GM12878 (cell line): ENCODE results near the gene B3GNT8. TPM values are rescaled to one million over a fixed set of nuclear protein-coding genes. Genes with fewer than 3 reads are reported as not detected.

Source experiments
- ATAC-seq: fragments of 200-7000 bp; cut with Tn5 transposase; 3 replicates; pipeline ENCODE4 v1.9.1; 2020; ENCODE audit warnings: mild to moderate bottlenecking, moderate library complexity
- BruUV-seq: library from RNA; stranded (reverse); fragments of 400-500 nt; replicated peaks from 2 replicates; lab custom pipeline; 2021; lab: Mats Ljungman, UMichigan
- CTCF ChIA-PET: fragments of 300-600 bp; sonication (Branson Sonifier 250); formaldehyde crosslinking; extraction: SDS; loops from one replicate; lab custom pipeline; 2021; ENCODE audit warnings: inconsistent platforms; lab: Yijun Ruan, JAX
- POLR2A ChIA-PET: fragments of 350-600 bp; formaldehyde crosslinking; extraction: SDS; loops from one replicate; lab custom pipeline; 2021; ENCODE audit warnings: inconsistent platforms; lab: Charles Lee
- RAD21 ChIA-PET: fragments of 300-600 bp; sonication (Branson Sonifier 250); formaldehyde crosslinking; loops from one replicate; lab custom pipeline; 2023; ENCODE audit warnings: antibody characterized with exemption; ENCODE audit not compliant: unreplicated experiment; lab: Charles Lee
- SMC1A ChIA-PET: fragments of 300-600 bp; sonication (Branson Sonifier 250); formaldehyde crosslinking; loops from one replicate; lab custom pipeline; 2023; ENCODE audit not compliant: unreplicated experiment, uncharacterized antibody; lab: Charles Lee
- DNase-seq: peaks from one replicate; pipeline ENCODE4 v3.0.0-alpha.2; 2011; ENCODE audit warnings: low read depth, low spot score
- FAIRE-seq: peaks from 3 replicates; lab custom pipeline; 2011; peaks lifted over from hg19 to GRCh38; lab: Jason Lieb, UNC
- H2AFZ ChIP-seq: 2 replicates; pipeline ENCODE4 v1.6.0; 2011; ENCODE audit warnings: low read depth, low read length, control low read depth; ENCODE audit not compliant: control insufficient read depth
- H3K27ac ChIP-seq: 2 replicates; pipeline ENCODE4 v1.5.1; 2011; ENCODE audit warnings: control low read depth; ENCODE audit not compliant: control insufficient read depth, insufficient read depth
- H3K27me3 ChIP-seq, 2 experiments: replicated peaks in 1 of 2; 2 replicates each; pipeline versions ENCODE4 v1.6.0 to v1.6.1; 2011; ENCODE audit warnings: low read length in 1 of 2; ENCODE audit not compliant: control insufficient read depth in 2 of 2, insufficient read depth in 2 of 2
- H3K36me3 ChIP-seq, 2 experiments: 2 replicates each; pipeline ENCODE4 v1.5.1; 2011; ENCODE audit warnings: low read length in 1 of 2; ENCODE audit not compliant: control insufficient read depth in 2 of 2, insufficient read depth in 2 of 2
- H3K4me1 ChIP-seq: 2 replicates; pipeline ENCODE4 v1.6.1; 2011; ENCODE audit warnings: mild to moderate bottlenecking, low read length, moderate library complexity, mixed read lengths; ENCODE audit not compliant: control insufficient read depth, insufficient read depth
- H3K4me2 ChIP-seq: 2 replicates; pipeline ENCODE4 v1.6.0; 2011; ENCODE audit warnings: control low read depth; ENCODE audit not compliant: control insufficient read depth, insufficient read depth
- H3K4me3 ChIP-seq: fragments of 200-600 bp; sonication (generic); 2 replicates; pipeline ENCODE4 v1.5.1; 2016
- H3K79me2 ChIP-seq: 2 replicates; pipeline ENCODE4 v1.6.0; 2011; ENCODE audit warnings: low read length; ENCODE audit not compliant: control insufficient read depth, insufficient read depth
- H3K9ac ChIP-seq: 2 replicates; pipeline ENCODE4 v1.8.0; 2011; ENCODE audit warnings: low read length, control low read depth, mixed read lengths; ENCODE audit not compliant: control insufficient read depth, insufficient read depth
- H3K9me3 ChIP-seq: replicated peaks from 3 replicates; pipeline ENCODE4 v1.5.1; 2011; ENCODE audit warnings: mild to moderate bottlenecking, low read length; ENCODE audit not compliant: control insufficient read depth, insufficient read depth
- H4K20me1 ChIP-seq: 2 replicates; pipeline ENCODE4 v1.6.0; 2011; ENCODE audit not compliant: control insufficient read depth, insufficient read depth
- EGR1 ChIP-seq, 2 experiments: IDR thresholded peaks; 1 replicate in 1 of 2; 2 replicates in 1 of 2; pipeline ENCODE4 v1.6.1; 2011 to 2012; ENCODE audit warnings: low read depth in 2 of 2, low read length in 2 of 2, borderline replicate concordance in 1 of 2, mild to moderate bottlenecking in 1 of 2, moderate library complexity in 1 of 2
- WGBS: methylation state at CpG from one replicate; pipeline ENCODE4 v1.1.6; 2016; ENCODE audit warnings: low lambda C conversion rate; ENCODE audit not compliant: insufficient replicate concordance, insufficient coverage; ENCODE audit errors: missing lambda C conversion rate; 5-methylcytosine and 5-hydroxymethylcytosine counted together
- in situ Hi-C: fragments of 300-500 bp; cut with MboI; formaldehyde crosslinking; loops from 9 replicates; pipeline ENCODE4 v1.14.3; 2018; ENCODE audit warnings: mixed read lengths
- intact Hi-C: fragments of 100-400 bp; cut with micrococcal nuclease; formaldehyde crosslinking; loops from one replicate; pipeline ENCODE4 v1.14.2; 2022; ENCODE audit not compliant: unreplicated experiment
- polyA plus RNA-seq, 11 experiments: library from polyadenylated mRNA; depleted of rRNA in 4 of 11; unstranded in 6 of 11; stranded (reverse) in 5 of 11; fragments of >200 nt; fragmentation: Nextera tagmentation in 4 of 11; fragmentation: Illumina TruSeq in 1 of 11; extraction: Ambion mirVana in 4 of 11; extraction: Trizol in 1 of 11; gene quantifications; 1 replicate in 1 of 11; 2 replicates in 10 of 11; pipeline versions ENCODE4 v1.2.1 to v1.2.3, GENCODE V29; 2011 to 2016; ENCODE audit warnings: inconsistent platforms in 2 of 11, missing spikeins in 2 of 11, low read depth in 1 of 11
- small RNA-seq: library from RNA; depleted of rRNA; stranded (forward); fragments of <200 nt; gene quantifications from one replicate; pipeline ENCODE3, GENCODE V24; 2014
- total RNA-seq, 4 experiments: library from RNA; depleted of rRNA in 3 of 4; stranded (reverse); fragments of >200 nt in 3 of 4; fragmentation: Illumina TruSeq in 1 of 4; extraction: Trizol in 1 of 4; gene quantifications; 2 replicates each; pipeline versions ENCODE4 v1.2.1 to v1.2.3, GENCODE V29; 2013 to 2021
- TF ChIP-seq, protein P1 (sequence below): fragments of 150-350 bp; IDR thresholded peaks from 2 replicates; pipeline ENCODE4 v1.6.1; 2016; ENCODE audit warnings: low read depth, low read length

B3GNT8 gene
- total and polyA plus RNA-seq, 10 of the 15 experiments (the other 5 are each of a cell fraction or from before 2014, with no cell fraction given) = 0.06 to 1.2 (median 0.31) TPM; not detected in 4

DNA sequence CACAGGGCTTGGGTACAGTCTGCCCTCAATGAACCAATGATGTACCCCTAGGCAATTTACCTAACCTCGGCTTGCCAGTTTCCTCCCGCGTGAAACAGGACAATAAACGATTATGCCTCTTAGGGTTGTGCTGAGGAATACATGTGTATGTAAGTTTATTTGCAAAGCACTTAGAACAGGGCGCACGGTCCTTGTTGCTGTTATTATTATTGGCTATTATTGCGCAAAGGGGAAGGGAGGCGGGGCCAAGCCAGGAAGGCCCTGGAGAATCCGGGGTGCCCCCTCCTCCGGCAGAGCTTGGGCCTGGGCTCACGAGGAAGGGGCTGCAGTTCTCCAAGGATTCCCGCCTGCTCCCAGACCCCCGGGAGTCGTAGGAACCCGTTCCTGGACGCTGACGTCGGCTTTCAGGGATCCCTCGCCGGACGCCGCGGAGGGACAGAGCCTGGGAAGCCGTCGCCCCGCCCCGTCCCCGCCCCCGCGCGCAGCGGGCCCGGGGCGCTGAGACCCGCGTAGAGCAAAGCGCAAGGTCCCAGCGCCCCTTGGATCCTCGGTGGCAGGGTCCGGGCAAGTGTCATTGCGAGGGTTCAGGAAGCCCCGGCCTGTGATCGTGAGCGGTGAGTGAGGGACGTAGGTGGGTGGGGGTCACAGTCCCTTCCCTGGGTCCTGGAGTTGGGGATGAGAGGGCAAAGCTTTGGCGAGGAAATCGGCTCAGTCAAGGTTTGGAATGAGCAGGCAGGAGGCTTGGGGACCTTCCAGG, 50.8 kb downstream of the B3GNT8 start, which contains the start of gene TMEM91:
TMEM91 (plus strand) TSS at position 293 of the 757 bp plus-strand sequence. CDS start 1,777 bp downstream, outside the sequence.
- Histone ChIP-seq H3K9ac (peak within 1 kb of the TSS; percentile 41; the same call in 1 of the 2 replicates), H3K4me3 (peak within 1 kb of the TSS; percentile 6; the same call in 1 of the 2 replicates), H2AFZ (peak within 1 kb of the TSS; percentile 52), H3K9me3 (no peaks in the 10 kb centered on the region), H3K27ac (no peak within 1 kb of the TSS)
- in situ Hi-C loops = no loop called here
- ChIA-PET POLR2A (interaction anchor here (1.3 kb wide), 1 partner anchor 9 kb away, joined by 11 read pairs; no protein-coding TSS in a partner anchor), CTCF (interaction anchor here (1.6 kb wide), 1 partner anchor 9 kb away, joined by 7 read pairs; no protein-coding TSS in a partner anchor)
- BruUV-seq = no TSS peak
- no peak for ATAC-seq
- TF ChIP-seq EGR1 (IDR thresholded peaks at IDR 0.05; ENCODE audit: borderline replicate concordance in 1 of 2, low read depth in 2 of 2, low read length in 2 of 2) = 0 out of 3 replicates have a peak, but pooled peaks of 1 of the 2 experiments have one; percentile 56
- TF ChIP-seq, protein P1, sequence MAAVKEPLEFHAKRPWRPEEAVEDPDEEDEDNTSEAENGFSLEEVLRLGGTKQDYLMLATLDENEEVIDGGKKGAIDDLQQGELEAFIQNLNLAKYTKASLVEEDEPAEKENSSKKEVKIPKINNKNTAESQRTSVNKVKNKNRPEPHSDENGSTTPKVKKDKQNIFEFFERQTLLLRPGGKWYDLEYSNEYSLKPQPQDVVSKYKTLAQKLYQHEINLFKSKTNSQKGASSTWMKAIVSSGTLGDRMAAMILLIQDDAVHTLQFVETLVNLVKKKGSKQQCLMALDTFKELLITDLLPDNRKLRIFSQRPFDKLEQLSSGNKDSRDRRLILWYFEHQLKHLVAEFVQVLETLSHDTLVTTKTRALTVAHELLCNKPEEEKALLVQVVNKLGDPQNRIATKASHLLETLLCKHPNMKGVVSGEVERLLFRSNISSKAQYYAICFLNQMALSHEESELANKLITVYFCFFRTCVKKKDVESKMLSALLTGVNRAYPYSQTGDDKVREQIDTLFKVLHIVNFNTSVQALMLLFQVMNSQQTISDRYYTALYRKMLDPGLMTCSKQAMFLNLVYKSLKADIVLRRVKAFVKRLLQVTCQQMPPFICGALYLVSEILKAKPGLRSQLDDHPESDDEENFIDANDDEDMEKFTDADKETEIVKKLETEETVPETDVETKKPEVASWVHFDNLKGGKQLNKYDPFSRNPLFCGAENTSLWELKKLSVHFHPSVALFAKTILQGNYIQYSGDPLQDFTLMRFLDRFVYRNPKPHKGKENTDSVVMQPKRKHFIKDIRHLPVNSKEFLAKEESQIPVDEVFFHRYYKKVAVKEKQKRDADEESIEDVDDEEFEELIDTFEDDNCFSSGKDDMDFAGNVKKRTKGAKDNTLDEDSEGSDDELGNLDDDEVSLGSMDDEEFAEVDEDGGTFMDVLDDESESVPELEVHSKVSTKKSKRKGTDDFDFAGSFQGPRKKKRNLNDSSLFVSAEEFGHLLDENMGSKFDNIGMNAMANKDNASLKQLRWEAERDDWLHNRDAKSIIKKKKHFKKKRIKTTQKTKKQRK = no peak
- TF ChIP-seq, all 136 proteins: peak for 1
- intact Hi-C loops = no loop called here
- Histone ChIP-seq H3K27me3 (no peaks in the 10 kb centered on the region), H3K4me1 (peaks cover 21% of the 10 kb centered on the region), H4K20me1 (no peaks in the 10 kb centered on the region), H3K36me3 (no peaks in the 10 kb centered on the region; a peak in 2 of 4 replicates), H3K4me2 (peak within 1 kb of the TSS; percentile 73), H3K79me2 (no peaks in the 10 kb centered on the region)
- FAIRE-seq = no peak
- ChIA-PET SMC1A (interaction anchor here (4.8 kb wide), 1 partner anchor 12 kb away, joined by 24 read pairs; the partner anchor contains the start of gene B9D2), RAD21 (no interaction called here)
- 72% methylated on average over 35 of the region's 47 CpGs for WGBS
- DNase-seq = no peak

Small RNA genes lying within 50 kb of the gene (small RNA-seq; reads per million reads assigned to genes)
- not detected for gene RF00017

Other genes starting within 250 kb of the B3GNT8 start
Only the 7 nearest of the 13 such genes appear.
- gene TGFB1, start 73.5 kb downstream of the B3GNT8 start, total RNA-seq (2014; rRNA removed) = 10.4 and 14.5 TPM in 2 replicates
- gene TGFB1, start 73.5 kb downstream of the B3GNT8 start, total RNA-seq (2014; rRNA removed; fragmentation: Illumina TruSeq; extraction: Trizol) = 14.2 and 14.4 TPM in 2 replicates
- gene TGFB1, start 73.5 kb downstream of the B3GNT8 start, total RNA-seq (2021) = 117 and 120 TPM in 2 replicates
- 3.6 and 5.9 TPM in 2 replicates for gene TGFB1, start 73.5 kb downstream of the B3GNT8 start, polyA plus RNA-seq (2011; rRNA removed)
- 10.0 and 24.3 TPM in 2 replicates for gene TGFB1, start 73.5 kb downstream of the B3GNT8 start, polyA plus RNA-seq (2014; fragmentation: Illumina TruSeq; extraction: Trizol)
- under 1 TPM; 0.23 to 0.37 TPM for gene TGFB1, start 73.5 kb downstream of the B3GNT8 start, polyA plus RNA-seq (2014; fragmentation: Nextera tagmentation; extraction: Ambion mirVana)
- gene TGFB1, start 73.5 kb downstream of the B3GNT8 start, polyA plus RNA-seq (2014; rRNA removed) = 33.3 and 48.2 TPM in 2 replicates
- 1 to 10 TPM; 7.1 to 7.5 TPM for gene TGFB1, start 73.5 kb downstream of the B3GNT8 start, polyA plus RNA-seq (2016; fragmentation: Nextera tagmentation; extraction: Ambion mirVana)
- 4.6 and 6.0 TPM in 2 replicates for gene B9D2, start 63.2 kb downstream of the B3GNT8 start, total RNA-seq (2014; rRNA removed)
- gene B9D2, start 63.2 kb downstream of the B3GNT8 start, total RNA-seq (2014; rRNA removed; fragmentation: Illumina TruSeq; extraction: Trizol) = 2.3 and 3.3 TPM in 2 replicates
- gene B9D2, start 63.2 kb downstream of the B3GNT8 start, total RNA-seq (2021) = 5.0 and 5.5 TPM in 2 replicates
- 3.7 and 8.3 TPM in 2 replicates for gene B9D2, start 63.2 kb downstream of the B3GNT8 start, polyA plus RNA-seq (2011; rRNA removed)
- gene B9D2, start 63.2 kb downstream of the B3GNT8 start, polyA plus RNA-seq (2014; fragmentation: Illumina TruSeq; extraction: Trizol) = 0.25 and 2.4 TPM in 2 replicates
- 1 to 10 TPM; 2.5 to 5.0 TPM for gene B9D2, start 63.2 kb downstream of the B3GNT8 start, polyA plus RNA-seq (2014; fragmentation: Nextera tagmentation; extraction: Ambion mirVana)
- 5.5 and 6.3 TPM in 2 replicates for gene B9D2, start 63.2 kb downstream of the B3GNT8 start, polyA plus RNA-seq (2014; rRNA removed)
- gene B9D2, start 63.2 kb downstream of the B3GNT8 start, polyA plus RNA-seq (2016; fragmentation: Nextera tagmentation; extraction: Ambion mirVana) = 10 to 100 TPM; 10.8 to 12.4 TPM
- gene TMEM91, start 50.8 kb downstream of the B3GNT8 start, total RNA-seq (2014; rRNA removed) = 3.2 and 4.4 TPM in 2 replicates
- 2.1 and 3.0 TPM in 2 replicates for gene TMEM91, start 50.8 kb downstream of the B3GNT8 start, total RNA-seq (2014; rRNA removed; fragmentation: Illumina TruSeq; extraction: Trizol)
- 1.8 and 3.1 TPM in 2 replicates for gene TMEM91, start 50.8 kb downstream of the B3GNT8 start, total RNA-seq (2021)
- 1.6 and 2.9 TPM in 2 replicates for gene TMEM91, start 50.8 kb downstream of the B3GNT8 start, polyA plus RNA-seq (2011; rRNA removed)
- 1.6 and 2.5 TPM in 2 replicates for gene TMEM91, start 50.8 kb downstream of the B3GNT8 start, polyA plus RNA-seq (2014; fragmentation: Illumina TruSeq; extraction: Trizol)
- 1 to 10 TPM; 1.6 to 2.1 TPM for gene TMEM91, start 50.8 kb downstream of the B3GNT8 start, polyA plus RNA-seq (2014; fragmentation: Nextera tagmentation; extraction: Ambion mirVana)
- gene TMEM91, start 50.8 kb downstream of the B3GNT8 start, polyA plus RNA-seq (2014; rRNA removed) = 5.2 and 5.5 TPM in 2 replicates
- 1 to 10 TPM; 1.5 to 1.9 TPM for gene TMEM91, start 50.8 kb downstream of the B3GNT8 start, polyA plus RNA-seq (2016; fragmentation: Nextera tagmentation; extraction: Ambion mirVana)
- 38.8 and 44.3 TPM in 2 replicates for gene EXOSC5, start 30.0 kb downstream of the B3GNT8 start, total RNA-seq (2014; rRNA removed)
- gene EXOSC5, start 30.0 kb downstream of the B3GNT8 start, total RNA-seq (2014; rRNA removed; fragmentation: Illumina TruSeq; extraction: Trizol) = 28.1 and 30.7 TPM in 2 replicates
- 57.8 and 62.7 TPM in 2 replicates for gene EXOSC5, start 30.0 kb downstream of the B3GNT8 start, total RNA-seq (2021)
- gene EXOSC5, start 30.0 kb downstream of the B3GNT8 start, polyA plus RNA-seq (2011; rRNA removed) = 26.0 and 61.0 TPM in 2 replicates
- gene EXOSC5, start 30.0 kb downstream of the B3GNT8 start, polyA plus RNA-seq (2014; fragmentation: Illumina TruSeq; extraction: Trizol) = 2.5 and 15.8 TPM in 2 replicates
- 10 to 100 TPM; 20.6 to 25.3 TPM for gene EXOSC5, start 30.0 kb downstream of the B3GNT8 start, polyA plus RNA-seq (2014; fragmentation: Nextera tagmentation; extraction: Ambion mirVana)
- gene EXOSC5, start 30.0 kb downstream of the B3GNT8 start, polyA plus RNA-seq (2014; rRNA removed) = 74.2 and 88.9 TPM in 2 replicates
- 100 to 1,000 TPM; 116 to 123 TPM for gene EXOSC5, start 30.0 kb downstream of the B3GNT8 start, polyA plus RNA-seq (2016; fragmentation: Nextera tagmentation; extraction: Ambion mirVana)
- gene BCKDHA, start 29.6 kb downstream of the B3GNT8 start, total RNA-seq (2014; rRNA removed) = 90.9 and 107 TPM in 2 replicates
- gene BCKDHA, start 29.6 kb downstream of the B3GNT8 start, total RNA-seq (2014; rRNA removed; fragmentation: Illumina TruSeq; extraction: Trizol) = 19.2 and 23.9 TPM in 2 replicates
- 33.5 and 41.7 TPM in 2 replicates for gene BCKDHA, start 29.6 kb downstream of the B3GNT8 start, total RNA-seq (2021)
- 10.8 and 51.3 TPM in 2 replicates for gene BCKDHA, start 29.6 kb downstream of the B3GNT8 start, polyA plus RNA-seq (2011; rRNA removed)
- 13.7 and 41.5 TPM in 2 replicates for gene BCKDHA, start 29.6 kb downstream of the B3GNT8 start, polyA plus RNA-seq (2014; fragmentation: Illumina TruSeq; extraction: Trizol)
- 10 to 100 TPM in 1 of 2 experiments, 1 to 10 TPM in 1; 9.9 to 28.7 TPM for gene BCKDHA, start 29.6 kb downstream of the B3GNT8 start, polyA plus RNA-seq (2014; fragmentation: Nextera tagmentation; extraction: Ambion mirVana)
- 68.1 and 73.1 TPM in 2 replicates for gene BCKDHA, start 29.6 kb downstream of the B3GNT8 start, polyA plus RNA-seq (2014; rRNA removed)
- 100 to 1,000 TPM in 1 of 2 experiments, 10 to 100 TPM in 1; 99.8 to 105 TPM for gene BCKDHA, start 29.6 kb downstream of the B3GNT8 start, polyA plus RNA-seq (2016; fragmentation: Nextera tagmentation; extraction: Ambion mirVana)
- gene DMAC2, start 12.5 kb upstream of the B3GNT8 start, total RNA-seq (2014; rRNA removed) = 43.1 and 43.2 TPM in 2 replicates
- 30.4 and 35.3 TPM in 2 replicates for gene DMAC2, start 12.5 kb upstream of the B3GNT8 start, total RNA-seq (2014; rRNA removed; fragmentation: Illumina TruSeq; extraction: Trizol)
- gene DMAC2, start 12.5 kb upstream of the B3GNT8 start, total RNA-seq (2021) = 45.6 and 48.3 TPM in 2 replicates
- 34.0 and 42.2 TPM in 2 replicates for gene DMAC2, start 12.5 kb upstream of the B3GNT8 start, polyA plus RNA-seq (2011; rRNA removed)
- 17.9 and 38.1 TPM in 2 replicates for gene DMAC2, start 12.5 kb upstream of the B3GNT8 start, polyA plus RNA-seq (2014; fragmentation: Illumina TruSeq; extraction: Trizol)
- 10 to 100 TPM; 10.8 to 14.8 TPM for gene DMAC2, start 12.5 kb upstream of the B3GNT8 start, polyA plus RNA-seq (2014; fragmentation: Nextera tagmentation; extraction: Ambion mirVana)
- 52.7 and 57.2 TPM in 2 replicates for gene DMAC2, start 12.5 kb upstream of the B3GNT8 start, polyA plus RNA-seq (2014; rRNA removed)
- 10 to 100 TPM; 45.4 to 54.3 TPM for gene DMAC2, start 12.5 kb upstream of the B3GNT8 start, polyA plus RNA-seq (2016; fragmentation: Nextera tagmentation; extraction: Ambion mirVana)
- not detected in 2 replicates for gene ERICH4, start 15.8 kb upstream of the B3GNT8 start, total RNA-seq (2014; rRNA removed)
- gene ERICH4, start 15.8 kb upstream of the B3GNT8 start, total RNA-seq (2014; rRNA removed; fragmentation: Illumina TruSeq; extraction: Trizol) = not detected in 2 replicates
- gene ERICH4, start 15.8 kb upstream of the B3GNT8 start, total RNA-seq (2021) = not detected in 2 replicates
- not detected in 2 replicates for gene ERICH4, start 15.8 kb upstream of the B3GNT8 start, polyA plus RNA-seq (2011; rRNA removed)
- gene ERICH4, start 15.8 kb upstream of the B3GNT8 start, polyA plus RNA-seq (2014; fragmentation: Illumina TruSeq; extraction: Trizol) = not detected in 2 replicates
- gene ERICH4, start 15.8 kb upstream of the B3GNT8 start, polyA plus RNA-seq (2014; fragmentation: Nextera tagmentation; extraction: Ambion mirVana) = not detected
- gene ERICH4, start 15.8 kb upstream of the B3GNT8 start, polyA plus RNA-seq (2014; rRNA removed) = not detected in 2 replicates
- gene ERICH4, start 15.8 kb upstream of the B3GNT8 start, polyA plus RNA-seq (2016; fragmentation: Nextera tagmentation; extraction: Ambion mirVana) = not detected